ENCODE results near the gene SLC6A12.

DNA sequence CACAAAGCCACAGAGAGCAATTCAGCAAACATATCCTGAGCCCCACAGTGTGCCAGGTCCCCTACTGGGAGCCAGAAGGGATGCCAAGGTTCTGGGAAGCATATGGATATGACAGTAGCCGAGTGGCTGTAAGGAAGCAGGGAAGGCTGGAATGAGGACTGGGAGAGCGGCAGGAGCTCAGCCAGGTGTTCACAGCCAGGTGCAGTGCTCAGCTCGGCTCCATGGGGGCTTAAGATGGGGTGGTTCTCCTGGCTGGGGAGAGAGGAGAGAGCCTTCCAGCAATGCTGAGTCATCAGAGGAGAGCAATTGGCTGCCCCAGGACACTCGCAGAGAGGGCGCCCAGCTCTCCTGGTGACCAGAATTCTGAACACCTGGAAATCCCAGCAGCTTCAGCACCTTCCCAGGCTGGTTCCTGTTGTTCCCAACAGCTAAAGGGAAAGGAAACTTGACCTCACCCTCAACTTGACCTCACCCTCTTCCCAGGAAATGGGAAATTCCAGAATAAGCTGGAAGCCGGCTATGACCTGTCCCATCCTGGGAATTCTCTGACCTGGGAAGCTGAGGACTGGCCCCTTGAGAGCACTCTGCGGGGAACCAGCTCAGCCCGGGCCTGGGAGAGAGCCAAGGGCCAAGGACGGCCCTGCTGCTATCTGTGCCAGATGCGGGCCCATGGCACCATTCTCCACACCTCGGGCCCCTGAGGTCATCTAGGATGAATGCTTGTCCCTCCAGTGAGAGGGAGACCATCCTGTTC, 34.6 kb downstream of the SLC6A12 start:
- TF ChIP-seq ZNF165 (CRISPR knock-in tag; IDR thresholded peaks at IDR 0.05; ENCODE audit: borderline replicate concordance): no peak
- no peak for TF ChIP-seq ZBTB34 (CRISPR knock-in tag; IDR thresholded peaks at IDR 0.05)
- TF ChIP-seq SOX6 (IDR thresholded peaks at IDR 0.05): no peak
- no peak for TF ChIP-seq NR3C1 (CRISPR knock-in tag; IDR thresholded peaks at IDR 0.05)
- TF ChIP-seq ZC3H11A (IDR thresholded peaks at IDR 0.05; ENCODE audit: low read depth, low read length): no peak
- TF ChIP-seq POU5F1 (IDR thresholded peaks at IDR 0.05; ENCODE audit: borderline replicate concordance, low read depth, low read length, partially characterized antibody): no peak
- TF ChIP-seq MYBL2 (IDR thresholded peaks at IDR 0.05; ENCODE audit: low read depth): no peak
- TF ChIP-seq MYBL2 (CRISPR knock-in tag; IDR thresholded peaks at IDR 0.05; ENCODE audit: borderline replicate concordance): no peak
- TF ChIP-seq, protein P1, sequence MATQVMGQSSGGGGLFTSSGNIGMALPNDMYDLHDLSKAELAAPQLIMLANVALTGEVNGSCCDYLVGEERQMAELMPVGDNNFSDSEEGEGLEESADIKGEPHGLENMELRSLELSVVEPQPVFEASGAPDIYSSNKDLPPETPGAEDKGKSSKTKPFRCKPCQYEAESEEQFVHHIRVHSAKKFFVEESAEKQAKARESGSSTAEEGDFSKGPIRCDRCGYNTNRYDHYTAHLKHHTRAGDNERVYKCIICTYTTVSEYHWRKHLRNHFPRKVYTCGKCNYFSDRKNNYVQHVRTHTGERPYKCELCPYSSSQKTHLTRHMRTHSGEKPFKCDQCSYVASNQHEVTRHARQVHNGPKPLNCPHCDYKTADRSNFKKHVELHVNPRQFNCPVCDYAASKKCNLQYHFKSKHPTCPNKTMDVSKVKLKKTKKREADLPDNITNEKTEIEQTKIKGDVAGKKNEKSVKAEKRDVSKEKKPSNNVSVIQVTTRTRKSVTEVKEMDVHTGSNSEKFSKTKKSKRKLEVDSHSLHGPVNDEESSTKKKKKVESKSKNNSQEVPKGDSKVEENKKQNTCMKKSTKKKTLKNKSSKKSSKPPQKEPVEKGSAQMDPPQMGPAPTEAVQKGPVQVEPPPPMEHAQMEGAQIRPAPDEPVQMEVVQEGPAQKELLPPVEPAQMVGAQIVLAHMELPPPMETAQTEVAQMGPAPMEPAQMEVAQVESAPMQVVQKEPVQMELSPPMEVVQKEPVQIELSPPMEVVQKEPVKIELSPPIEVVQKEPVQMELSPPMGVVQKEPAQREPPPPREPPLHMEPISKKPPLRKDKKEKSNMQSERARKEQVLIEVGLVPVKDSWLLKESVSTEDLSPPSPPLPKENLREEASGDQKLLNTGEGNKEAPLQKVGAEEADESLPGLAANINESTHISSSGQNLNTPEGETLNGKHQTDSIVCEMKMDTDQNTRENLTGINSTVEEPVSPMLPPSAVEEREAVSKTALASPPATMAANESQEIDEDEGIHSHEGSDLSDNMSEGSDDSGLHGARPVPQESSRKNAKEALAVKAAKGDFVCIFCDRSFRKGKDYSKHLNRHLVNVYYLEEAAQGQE (IDR thresholded peaks at IDR 0.05; ENCODE audit: borderline replicate concordance): no peak
- TF ChIP-seq, protein P1 (CRISPR knock-in tag; IDR thresholded peaks at IDR 0.05; ENCODE audit: low read depth): no peak
- TF ChIP-seq GABPA (tag; conservative IDR thresholded peaks at IDR 0.05; ENCODE audit: low read depth): no peak
